Stimulated activated CD8-positive, alpha-beta memory T cell treated with anti-CD3 and anti-CD28 coated beads, Interleukin-12 subunit alpha, Interleukin-12 subunit beta, amount 100 ng/mL, for 4 hours (primary cell): ENCODE measurements around the gene KIF5B.
"Not testable (repeated sequence)": the region's sequence is repeated elsewhere in the genome, so short reads cannot be mapped to it uniquely, and the experiment has no call there.

Source experiments
- DNase-seq: peaks from one replicate; pipeline ENCODE4 v3.0.0-alpha.2; 2020; ENCODE audit warnings: low read depth

Gene KIF5B

GRCh38 chr10:32007026-32007425 lies 49.2 kb downstream of the KIF5B start:
- no peak for DNase-seq

GRCh38 chr10:32005050-32005449 lies 51.2 kb downstream of the KIF5B start:
- no peak for DNase-seq

- DNase-seq: no peak
Observed at GRCh38 chr10:32004161-32004591, 52.0 kb downstream of the KIF5B start.

- DNase-seq: no peak
Observed at GRCh38 chr10:32002531-32002930, 53.7 kb downstream of the KIF5B start.

GRCh38 chr10:32000937-32001336 lies 55.3 kb downstream of the KIF5B start:
- no peak for DNase-seq

GRCh38 chr10:31999836-32000235 lies 56.4 kb downstream of the KIF5B start:
- DNase-seq: no peak

GRCh38 chr10:31999070-31999660 lies 57.1 kb downstream of the KIF5B start:
- no peak for DNase-seq

GRCh38 chr10:31994926-31995325 lies 61.3 kb downstream of the KIF5B start:
- DNase-seq: no peak

GRCh38 chr10:31990937-31991336 lies 65.3 kb downstream of the KIF5B start:
- no peak for DNase-seq

- not testable (repeated sequence) for DNase-seq
Observed at GRCh38 chr10:31987786-31988185, 68.4 kb downstream of the KIF5B start.

GRCh38 chr10:31982111-31982510 lies 74.1 kb downstream of the KIF5B start:
- no peak for DNase-seq

- DNase-seq: no peak
Observed at GRCh38 chr10:31980471-31980870, 75.8 kb downstream of the KIF5B start.

- DNase-seq: not testable (repeated sequence)
Observed at GRCh38 chr10:31979071-31979470, 77.2 kb downstream of the KIF5B start.

GRCh38 chr10:31978156-31978483 lies 78.1 kb downstream of the KIF5B start:
- DNase-seq: no peak

GRCh38 chr10:31977440-31978155 lies 78.6 kb downstream of the KIF5B start:
- no peak for DNase-seq

GRCh38 chr10:31975157-31975765 lies 81.0 kb downstream of the KIF5B start:
- no peak for DNase-seq

- DNase-seq: no peak
Observed at GRCh38 chr10:31974434-31975124, 81.6 kb downstream of the KIF5B start.

GRCh38 chr10:31972519-31973041 lies 83.6 kb downstream of the KIF5B start:
- DNase-seq: no peak

- not testable (repeated sequence) for DNase-seq
Observed at GRCh38 chr10:31969847-31970246, 86.4 kb downstream of the KIF5B start.

GRCh38 chr10:31963589-31963980 lies 92.6 kb downstream of the KIF5B start:
- DNase-seq: no peak

GRCh38 chr10:31962826-31963588 lies 93.2 kb downstream of the KIF5B start:
- no peak for DNase-seq
